Breast epithelium (tissue), 3 donors: ENCODE results near the gene MAP3K2.

Source experiments
- CTCF ChIP-seq, 3 donors: fragments of 450-650 bp; IDR thresholded peaks; one replicate each; pipeline ENCODE4 v1.5.1; 2016 to 2017; ENCODE audit warnings: antibody characterized with exemption in 3 of 3, mild to moderate bottlenecking in 3 of 3, moderate library complexity in 3 of 3
- POLR2AphosphoS5 ChIP-seq, 3 donors: sonication (generic); formaldehyde crosslinking; IDR thresholded peaks; one replicate each; pipeline ENCODE4 v1.6.1; 2017; ENCODE audit warnings: antibody characterized with exemption in 3 of 3

GRCh38 chr2:127370010-127370409, 17.8 kb downstream of the MAP3K2 start:
- TF ChIP-seq CTCF (IDR thresholded peaks at IDR 0.05) (no peak), POLR2AphosphoS5 (IDR thresholded peaks at IDR 0.05) (no peak)
